ENCODE measurements around the gene RGMA.

DNA sequence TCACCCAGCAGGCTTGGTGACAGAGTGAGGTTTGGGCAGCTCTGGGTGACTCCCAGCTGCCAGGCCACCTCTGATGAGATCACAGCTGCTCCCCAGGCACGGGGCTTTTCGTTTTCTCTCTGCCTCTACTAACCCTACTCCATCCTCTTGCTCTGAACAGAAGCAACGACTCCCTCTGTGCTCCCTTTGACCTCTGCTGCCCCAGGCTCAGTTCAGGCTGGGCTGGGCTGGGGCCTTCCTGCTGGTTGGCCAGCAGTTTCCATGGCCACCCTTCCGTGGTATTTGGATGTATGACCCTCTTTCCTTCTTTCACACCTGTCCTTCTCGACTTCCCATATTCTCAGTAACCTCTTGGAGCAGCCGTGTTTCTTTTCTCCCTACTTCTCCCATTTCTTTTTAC is 8.6 kb downstream of the RGMA start:
- no peak for TF ChIP-seq POLR2A (IDR thresholded peaks at IDR 0.05; ENCODE audit: low read depth, low read length)
- no peak for TF ChIP-seq POLR2AphosphoS5 (IDR thresholded peaks at IDR 0.05; ENCODE audit: low read depth, low read length)
- no peak for TF ChIP-seq TAF1 (IDR thresholded peaks at IDR 0.05; ENCODE audit: borderline replicate concordance, low read depth, low read length)

Measured in GM12892 (cell line).